Activated CD4-positive, alpha-beta T cell treated with anti-CD3 and anti-CD28 coated beads, Interleukin-2, amount 50 U/mL, for 16 hours (primary cell): ENCODE results near the gene PI3.
"Not testable (repeated sequence)": the region's sequence is repeated elsewhere in the genome, so short reads cannot be mapped to it uniquely, and the experiment has no call there.

Experiments
- DNase-seq: peaks from one replicate; pipeline ENCODE4 v3.0.0-alpha.2; 2020

Gene PI3

DNA sequence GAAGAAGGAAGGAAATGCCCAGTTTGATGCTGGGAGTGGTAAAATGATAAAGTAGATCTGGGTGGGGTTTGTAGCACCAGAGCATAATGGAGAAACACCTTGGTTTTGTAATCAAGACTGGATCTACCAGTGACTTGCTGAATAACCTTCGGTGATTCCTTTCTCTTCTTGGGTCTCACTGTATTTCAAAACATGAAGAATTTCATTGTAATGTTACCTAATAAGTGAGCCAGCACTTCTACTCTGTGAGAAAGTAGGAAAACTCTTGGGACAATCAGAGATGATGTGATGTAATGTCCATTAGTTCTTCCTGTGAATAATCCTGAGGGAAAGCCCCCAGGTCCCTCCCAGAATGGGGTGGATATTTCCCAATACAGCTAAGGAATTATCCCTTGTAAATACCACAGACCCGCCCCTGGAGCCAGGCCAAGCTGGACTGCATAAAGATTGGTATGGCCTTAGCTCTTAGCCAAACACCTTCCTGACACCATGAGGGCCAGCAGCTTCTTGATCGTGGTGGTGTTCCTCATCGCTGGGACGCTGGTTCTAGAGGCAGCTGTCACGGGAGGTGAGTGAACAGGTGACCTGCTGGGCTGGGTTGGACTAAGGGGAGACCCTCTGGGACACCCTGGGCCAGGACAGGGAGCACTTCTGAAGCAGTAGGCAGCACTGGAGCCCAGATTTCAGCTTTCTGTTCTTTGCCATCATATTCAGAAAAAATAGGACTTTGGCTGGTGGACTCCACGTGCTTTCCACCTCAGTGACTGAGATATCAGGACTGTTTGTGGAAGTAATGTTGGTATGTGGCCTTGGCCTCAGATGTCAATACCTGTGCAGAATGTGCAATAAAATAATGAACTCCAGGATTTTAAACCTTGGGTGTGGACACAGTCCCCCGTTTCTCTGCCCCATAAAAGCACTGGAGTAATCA lies at the start of gene PI3:
PI3 (plus strand) TSS at position 469 of the 931 bp plus-strand sequence; CDS start at position 490, 21 bp downstream.
- no peak for DNase-seq

GRCh38 chr20:45128099-45128498 lies 46.6 kb upstream of the PI3 start:
- no peak for DNase-seq

DNA sequence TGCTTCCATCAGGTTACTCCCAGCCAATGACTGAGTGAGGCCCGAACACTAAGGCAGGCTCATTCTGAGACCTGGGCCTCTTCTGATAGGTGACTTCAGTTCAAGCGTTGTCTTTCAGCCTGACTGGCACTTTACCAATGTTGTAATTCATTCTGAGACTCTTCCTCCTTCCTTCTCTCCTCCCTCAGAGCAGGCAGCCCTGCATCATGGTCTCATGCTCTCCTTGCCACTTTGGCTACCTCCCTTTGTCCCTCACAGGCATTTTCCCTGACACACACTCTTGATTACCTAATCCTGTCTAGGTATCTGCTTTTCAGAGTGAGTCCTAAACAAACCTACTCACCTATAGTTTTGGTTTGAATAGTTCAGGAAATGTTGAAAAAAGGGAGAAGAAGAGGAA lies 37.8 kb upstream of the PI3 start:
- no peak for DNase-seq

GRCh38 chr20:45138561-45139300 lies 36.0 kb upstream of the PI3 start:
- DNase-seq: peak; percentile 81

- not testable (repeated sequence) for DNase-seq
Measured at GRCh38 chr20:45139733-45140375, 34.8 kb upstream of the PI3 start.

- no peak for DNase-seq
Measured at GRCh38 chr20:45140836-45141235, 33.9 kb upstream of the PI3 start.

- DNase-seq: no peak
Measured at GRCh38 chr20:45149062-45149461, 25.6 kb upstream of the PI3 start.

GRCh38 chr20:45152405-45152804 lies 22.3 kb upstream of the PI3 start:
- no peak for DNase-seq

- DNase-seq: no peak
Measured at GRCh38 chr20:45153147-45153546, 21.6 kb upstream of the PI3 start.

GRCh38 chr20:45153752-45154151 lies 20.9 kb upstream of the PI3 start:
- DNase-seq: no peak

GRCh38 chr20:45154183-45154582 lies 20.5 kb upstream of the PI3 start:
- DNase-seq: no peak

GRCh38 chr20:45154794-45155193 lies 19.9 kb upstream of the PI3 start:
- not testable (repeated sequence) for DNase-seq

- no peak for DNase-seq
Measured at GRCh38 chr20:45156713-45157112, 18.0 kb upstream of the PI3 start.

GRCh38 chr20:45157962-45158361 lies 16.7 kb upstream of the PI3 start:
- no peak for DNase-seq

DNA sequence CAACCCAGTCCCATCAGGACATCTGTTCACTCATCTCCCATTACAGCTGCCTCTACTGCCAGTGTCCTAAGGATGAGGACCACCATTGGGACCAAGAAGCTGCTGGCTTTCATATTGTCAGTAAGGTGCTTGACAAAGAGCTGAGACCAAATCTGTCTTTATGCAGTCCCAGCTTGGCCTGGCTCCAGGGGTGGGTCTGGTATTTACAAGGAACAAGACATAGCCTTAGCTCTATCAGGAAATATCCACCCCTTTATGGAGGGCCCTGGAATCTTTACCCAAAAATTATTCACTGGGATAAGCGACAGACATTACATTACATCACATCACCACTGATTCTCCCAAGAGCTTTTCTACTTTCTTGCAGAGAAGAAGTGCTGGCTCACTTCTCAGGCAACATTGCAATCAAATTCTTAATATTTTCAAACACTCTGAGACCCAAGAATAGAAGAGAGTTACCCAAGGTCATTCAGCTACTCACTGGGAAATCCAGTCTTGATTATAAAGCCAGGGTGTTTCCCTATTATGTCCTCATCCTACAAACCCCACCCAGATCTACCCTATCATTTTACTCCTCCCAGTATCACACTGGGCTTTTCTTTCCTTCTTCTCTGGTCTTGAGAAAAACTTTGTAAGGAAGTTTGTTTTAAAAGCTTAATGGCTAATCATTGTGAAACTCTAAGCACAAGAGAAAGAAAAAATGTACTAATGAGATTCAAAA lies 11.5 kb upstream of the PI3 start:
- DNase-seq: no peak

GRCh38 chr20:45164906-45165305 lies 9.8 kb upstream of the PI3 start:
- DNase-seq: no peak

- DNase-seq: no peak
Measured at GRCh38 chr20:45173522-45173921, 1.2 kb upstream of the PI3 start.

GRCh38 chr20:45176526-45177267 lies 2.0 kb downstream of the PI3 start:
- no peak for DNase-seq

DNA sequence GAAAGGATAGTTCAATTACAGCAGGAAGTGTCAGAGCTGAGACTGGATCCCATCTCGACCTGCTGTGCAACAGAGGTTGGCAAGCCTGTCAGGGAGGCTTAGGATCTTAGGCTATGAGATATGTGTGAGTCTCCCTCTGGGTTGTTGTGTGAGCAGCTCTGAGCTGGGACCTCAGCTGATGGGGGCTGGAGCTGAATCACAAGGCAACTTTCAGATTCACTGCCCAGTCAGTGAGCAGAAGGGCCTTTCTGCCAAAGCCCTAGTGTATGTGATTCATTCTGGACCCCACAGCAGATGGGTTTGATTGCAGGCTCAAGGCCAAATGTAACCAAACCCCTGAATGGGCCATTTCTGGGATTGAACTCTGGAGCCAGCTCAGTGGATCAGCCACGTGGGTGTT lies 4.5 kb downstream of the PI3 start:
- DNase-seq: no peak

- no peak for DNase-seq
Measured at GRCh38 chr20:45181639-45182038, 6.9 kb downstream of the PI3 start.

DNA sequence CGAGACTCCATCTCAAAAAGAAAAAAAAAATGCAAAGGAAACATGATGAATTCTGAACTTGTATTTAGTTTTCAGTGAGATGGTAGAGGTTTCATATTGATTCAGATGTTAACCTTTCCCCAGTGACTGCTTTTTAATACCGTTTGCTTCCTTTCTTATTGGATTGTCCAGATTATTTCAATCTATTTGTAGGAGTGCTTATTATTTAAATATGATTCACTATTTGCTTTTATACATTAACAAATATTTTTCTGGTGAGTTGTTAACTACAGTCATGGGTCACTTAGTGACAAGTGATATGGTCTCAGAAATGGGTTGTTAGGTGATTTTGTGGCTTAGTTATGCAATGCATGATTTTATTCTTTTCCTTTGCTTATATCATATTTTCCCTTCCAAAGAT lies 8.4 kb downstream of the PI3 start:
- no peak for DNase-seq

DNA sequence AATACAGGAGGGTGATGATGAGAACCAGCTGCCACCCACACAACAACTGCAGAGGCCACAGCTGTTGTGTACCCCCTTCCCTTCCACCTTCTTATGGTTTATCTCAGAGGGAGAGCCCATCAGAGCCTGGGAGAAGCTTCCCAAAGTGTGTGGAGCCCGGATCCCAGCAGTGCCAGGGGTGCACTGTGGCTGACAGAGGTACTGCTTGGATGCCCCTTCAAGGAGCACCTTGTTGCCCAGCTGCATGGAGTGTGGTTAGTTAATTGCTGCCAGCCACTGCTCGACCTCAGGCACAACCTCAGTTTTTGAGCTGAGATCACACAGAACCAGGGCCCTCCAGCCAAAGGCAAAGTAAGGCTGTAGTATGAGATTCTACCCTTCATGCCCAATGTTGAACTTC lies 13.0 kb downstream of the PI3 start:
- no peak for DNase-seq
